Measurements from ENCODE around the gene PEX11B. TPM values are rescaled to one million over a fixed set of nuclear protein-coding genes. Genes with fewer than 3 reads are reported as not detected.

The PEX11B gene
- total and polyA plus RNA-seq, 12 donors, result 17.7 to 26.3 (median 23.0) TPM

- H3K4me1 ChIP-seq, result peaks cover 0 to 23% (median 10%) of the 10 kb centered on the region in 9 donors
- no peak for DNase-seq
- no peaks in the 10 kb centered on the region for H3K9me3 ChIP-seq
- H3K27me3 ChIP-seq, result no peaks in the 10 kb centered on the region
- H3K4me3 ChIP-seq, result no peak overlapping the region
- peaks cover 0 to 99% (median 22%) of the 10 kb centered on the region in 9 donors for H3K36me3 ChIP-seq
- 79 to 80% methylated on average over 3 of the region's 3 CpGs for WGBS, 2 donors
- no peak for ATAC-seq
- TF ChIP-seq CTCF (IDR thresholded peaks at IDR 0.05), result no peak
- H3K27ac ChIP-seq, result no peak overlapping the region
- intact Hi-C loops (cut with DNase I), result no loop called here
Measured at GRCh38 chr1:145944532-145944931, 26.0 kb upstream of the PEX11B start.

- TF ChIP-seq CTCF (IDR thresholded peaks at IDR 0.05), result no peak
- Histone ChIP-seq H3K4me3 (no peak overlapping the region), H3K4me1 (peaks cover 0 to 6% (median 0%) of the 10 kb centered on the region in 9 donors), H3K9me3 (no peaks in the 10 kb centered on the region), H3K27me3 (no peaks in the 10 kb centered on the region), H3K36me3 (peaks cover 0 to 100% (median 24%) of the 10 kb centered on the region in 9 donors), H3K27ac (no peak overlapping the region)
- ATAC-seq (no peak), DNase-seq (no peak)
- WGBS, 2 donors, result 84 to 89% methylated on average over 6 of the region's 6 CpGs
- intact Hi-C loops (cut with DNase I), result no loop called here
Measured at GRCh38 chr1:145942871-145943270, 24.4 kb upstream of the PEX11B start.

GRCh38 chr1:145942405-145942804 lies 23.9 kb upstream of the PEX11B start:
- no peaks in the 10 kb centered on the region for H3K9me3 ChIP-seq
- H3K4me1 ChIP-seq, result peaks cover 0 to 2% (median 0%) of the 10 kb centered on the region in 9 donors
- DNase-seq (no peak), ATAC-seq (no peak)
- WGBS, 2 donors, result 88 to 92% methylated on average over 4 of the region's 4 CpGs
- TF ChIP-seq CTCF (IDR thresholded peaks at IDR 0.05), result no peak
- H3K4me3 ChIP-seq, result no peak overlapping the region
- peaks cover 0 to 100% (median 29%) of the 10 kb centered on the region in 9 donors for H3K36me3 ChIP-seq
- intact Hi-C loops (cut with DNase I), result no loop called here
- H3K27me3 ChIP-seq, result no peaks in the 10 kb centered on the region
- no peak overlapping the region for H3K27ac ChIP-seq

- H3K27me3 ChIP-seq, result no peaks in the 10 kb centered on the region
- H3K4me3 ChIP-seq, result no peak overlapping the region
- H3K36me3 ChIP-seq, result peaks cover 0 to 100% (median 39%) of the 10 kb centered on the region in 9 donors
- H3K4me1 ChIP-seq, result peaks cover 0 to 5% (median 0%) of the 10 kb centered on the region in 9 donors
- ATAC-seq (no peak), DNase-seq (no peak)
- no peak overlapping the region for H3K27ac ChIP-seq
- H3K9me3 ChIP-seq, result no peaks in the 10 kb centered on the region
- intact Hi-C loops (cut with DNase I), result no loop called here
- WGBS, 2 donors, result 83 to 85% methylated on average over 1 of the region's 1 CpG
- no peak for TF ChIP-seq CTCF (IDR thresholded peaks at IDR 0.05)
Measured at GRCh38 chr1:145937436-145937835, 18.9 kb upstream of the PEX11B start.

Measured in heart right ventricle (tissue), 16 donors.